OCI-LY7 (cell line): Measurements from ENCODE around the gene EXOC6B. TPM values are rescaled to one million over a fixed set of nuclear protein-coding genes. Genes with fewer than 3 reads are reported as not detected.

ENCODE experiments used
- BruUV-seq: library from RNA; stranded (reverse); fragments of 400-500 nt; replicated peaks from 2 replicates; lab custom pipeline; 2021; lab: Mats Ljungman, UMichigan
- CTCF ChIA-PET: fragments of 300-600 bp; sonication (Branson Sonifier 250); formaldehyde crosslinking; loops from one replicate; lab custom pipeline; 2022; ENCODE audit warnings: antibody characterized with exemption; ENCODE audit not compliant: unreplicated experiment; lab: Charles Lee
- POLR2A ChIA-PET: fragments of 300-600 bp; sonication (Branson Sonifier 250); formaldehyde crosslinking; loops from one replicate; lab custom pipeline; 2022; ENCODE audit warnings: antibody characterized with exemption; lab: Charles Lee
- DNase-seq: peaks from one replicate; pipeline ENCODE4 v3.0.0-alpha.2; 2015; ENCODE audit warnings: low spot score
- H2AFZ ChIP-seq: fragments of 200-600 bp; sonication (generic), shearing (Covaris generic); 2 replicates; pipeline ENCODE4 v1.6.1; 2014; ENCODE audit warnings: mild to moderate bottlenecking, antibody characterized with exemption, low read length, moderate library complexity
- H3K27ac ChIP-seq: fragments of 200-600 bp; sonication (generic); 2 replicates; pipeline ENCODE4 v1.5.1; 2014; ENCODE audit warnings: mixed run types, low read depth, mild to moderate bottlenecking, moderate library complexity, low read length, inconsistent platforms; ENCODE audit not compliant: poor library complexity, severe bottlenecking
- H3K36me3 ChIP-seq: fragments of 200-600 bp; sonication (generic); 2 replicates; pipeline ENCODE4 v1.6.1; 2014; ENCODE audit warnings: mild to moderate bottlenecking, antibody characterized with exemption, low read length, moderate library complexity, mixed read lengths; ENCODE audit not compliant: insufficient read depth
- H3K4me1 ChIP-seq: fragments of 200-600 bp; sonication (generic); 2 replicates; pipeline ENCODE4 v1.5.1; 2014; ENCODE audit warnings: mild to moderate bottlenecking, low read length; ENCODE audit not compliant: insufficient read depth, poor library complexity, severe bottlenecking
- H3K4me2 ChIP-seq: fragments of 200-600 bp; sonication (generic); 2 replicates; pipeline ENCODE4 v1.6.1; 2014; ENCODE audit warnings: mild to moderate bottlenecking, low read length
- H3K4me3 ChIP-seq: fragments of 200-600 bp; sonication (generic); 2 replicates; pipeline ENCODE4 v1.5.1; 2014; ENCODE audit warnings: mild to moderate bottlenecking, low read depth, low read length; ENCODE audit not compliant: poor library complexity, severe bottlenecking
- H3K79me2 ChIP-seq: fragments of 200-600 bp; sonication (generic); 2 replicates; pipeline ENCODE4 v1.6.1; 2016; ENCODE audit warnings: low read depth, mild to moderate bottlenecking, low read length, moderate library complexity, mixed read lengths; ENCODE audit not compliant: insufficient read depth
- H3K9me2 ChIP-seq: fragments of 200-600 bp; sonication (generic); 2 replicates; pipeline ENCODE4 v1.6.1; 2016; ENCODE audit warnings: mild to moderate bottlenecking, low read length, mixed read lengths; ENCODE audit not compliant: insufficient read depth
- H3K9me3 ChIP-seq: fragments of 200-600 bp; sonication (generic); 2 replicates; pipeline ENCODE4 v1.6.1; 2014; ENCODE audit warnings: mild to moderate bottlenecking, mixed run types, low read length, mixed read lengths
- H4K20me1 ChIP-seq: fragments of 200-600 bp; sonication (generic); 2 replicates; pipeline ENCODE4 v1.6.1; 2014; ENCODE audit warnings: mild to moderate bottlenecking, antibody characterized with exemption, low read length, moderate library complexity, mixed read lengths; ENCODE audit not compliant: insufficient read depth
- EZH2phosphoT487 ChIP-seq: fragments of 200-600 bp; sonication (generic); IDR thresholded peaks from 2 replicates; pipeline ENCODE4 v1.6.1; 2018; ENCODE audit warnings: low read depth, borderline replicate concordance, mild to moderate bottlenecking, mixed run types, antibody characterized with exemption, low read length, moderate library complexity, mixed read lengths
- intact Hi-C: fragments of 100-400 bp; cut with micrococcal nuclease; formaldehyde crosslinking; loops from one replicate; pipeline ENCODE4 v1.10.0; 2022; ENCODE audit not compliant: unreplicated experiment
- total RNA-seq, 2 experiments: library from RNA; depleted of rRNA in 1 of 2; stranded (reverse); fragments of >200 nt in 1 of 2; shearing (Covaris generic) in 1 of 2; gene quantifications; 2 replicates each; pipeline ENCODE4 v1.2.3, GENCODE V29; 2014 to 2022
- TF ChIP-seq, protein P1 (sequence below): fragments of 200-600 bp; sonication (generic); conservative IDR thresholded peaks from 2 replicates; pipeline ENCODE4 v1.5.1; 2014; ENCODE audit warnings: mild to moderate bottlenecking, antibody characterized with exemption, low read length, moderate library complexity, mixed read lengths

Gene EXOC6B
- total RNA-seq, 2 experiments from 2014 or later: 5.1 TPM; not detected in 1

- intact Hi-C loops: no loop called here
- BruUV-seq: no TSS peak
- Histone ChIP-seq H3K4me3 (no peak overlapping the region), H3K4me1 (no peaks in the 10 kb centered on the region), H3K9me2 (no peaks in the 10 kb centered on the region), H3K36me3 (no peaks in the 10 kb centered on the region), H3K9me3 (no peaks in the 10 kb centered on the region), H3K4me2 (no peak overlapping the region), H3K27ac (no peak overlapping the region), H3K79me2 (no peaks in the 10 kb centered on the region), H2AFZ (no peak overlapping the region), H4K20me1 (no peaks in the 10 kb centered on the region)
- ChIA-PET POLR2A (no interaction called here), CTCF (no interaction called here)
- TF ChIP-seq EZH2phosphoT487: no peak
- TF ChIP-seq, protein P1, sequence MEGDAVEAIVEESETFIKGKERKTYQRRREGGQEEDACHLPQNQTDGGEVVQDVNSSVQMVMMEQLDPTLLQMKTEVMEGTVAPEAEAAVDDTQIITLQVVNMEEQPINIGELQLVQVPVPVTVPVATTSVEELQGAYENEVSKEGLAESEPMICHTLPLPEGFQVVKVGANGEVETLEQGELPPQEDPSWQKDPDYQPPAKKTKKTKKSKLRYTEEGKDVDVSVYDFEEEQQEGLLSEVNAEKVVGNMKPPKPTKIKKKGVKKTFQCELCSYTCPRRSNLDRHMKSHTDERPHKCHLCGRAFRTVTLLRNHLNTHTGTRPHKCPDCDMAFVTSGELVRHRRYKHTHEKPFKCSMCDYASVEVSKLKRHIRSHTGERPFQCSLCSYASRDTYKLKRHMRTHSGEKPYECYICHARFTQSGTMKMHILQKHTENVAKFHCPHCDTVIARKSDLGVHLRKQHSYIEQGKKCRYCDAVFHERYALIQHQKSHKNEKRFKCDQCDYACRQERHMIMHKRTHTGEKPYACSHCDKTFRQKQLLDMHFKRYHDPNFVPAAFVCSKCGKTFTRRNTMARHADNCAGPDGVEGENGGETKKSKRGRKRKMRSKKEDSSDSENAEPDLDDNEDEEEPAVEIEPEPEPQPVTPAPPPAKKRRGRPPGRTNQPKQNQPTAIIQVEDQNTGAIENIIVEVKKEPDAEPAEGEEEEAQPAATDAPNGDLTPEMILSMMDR: no peak
- DNase-seq: no peak
Measured at GRCh38 chr2:72276356-72276755, 549.5 kb downstream of the EXOC6B start.

DNA sequence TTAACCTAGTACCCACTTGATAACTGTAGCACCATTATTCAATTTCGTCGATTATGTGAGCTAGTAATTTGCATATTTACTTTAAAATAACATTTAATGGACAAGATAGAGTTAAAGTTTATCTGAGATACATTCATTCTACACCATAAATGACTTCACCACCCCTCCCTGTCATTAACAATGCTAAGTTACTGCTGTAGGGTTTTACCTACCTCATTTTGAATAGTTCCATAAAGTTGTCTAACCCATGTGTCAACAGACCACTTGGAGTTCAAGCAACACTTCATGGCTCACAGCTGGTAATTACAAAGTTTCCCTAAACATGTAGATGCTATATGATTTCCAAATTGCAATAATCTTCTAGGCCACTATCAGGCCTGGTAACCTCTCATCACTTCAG, 550.7 kb downstream of the EXOC6B start:
- H3K36me3 ChIP-seq: no peaks in the 10 kb centered on the region
- intact Hi-C loops: no loop called here
- no peak overlapping the region for H2AFZ ChIP-seq
- BruUV-seq: no TSS peak
- no peak overlapping the region for H3K27ac ChIP-seq
- DNase-seq: no peak
- no peaks in the 10 kb centered on the region for H3K79me2 ChIP-seq
- no peak overlapping the region for H3K4me3 ChIP-seq
- no peaks in the 10 kb centered on the region for H3K9me2 ChIP-seq
- H3K4me2 ChIP-seq: no peak overlapping the region
- ChIA-PET CTCF (no interaction called here), POLR2A (interaction anchor here (0.5 kb wide), 1 partner anchor 305 kb away, joined by 6 read pairs; no protein-coding TSS in a partner anchor)
- H3K9me3 ChIP-seq: no peaks in the 10 kb centered on the region
- TF ChIP-seq, protein P1: no peak
- no peak for TF ChIP-seq EZH2phosphoT487
- H3K4me1 ChIP-seq: no peaks in the 10 kb centered on the region
- no peaks in the 10 kb centered on the region for H4K20me1 ChIP-seq

- intact Hi-C loops: no loop called here
- Histone ChIP-seq H3K4me3 (no peak overlapping the region), H4K20me1 (no peaks in the 10 kb centered on the region), H3K9me2 (no peaks in the 10 kb centered on the region), H3K27ac (no peak overlapping the region), H3K36me3 (no peaks in the 10 kb centered on the region), H3K4me1 (no peaks in the 10 kb centered on the region), H2AFZ (no peak overlapping the region), H3K9me3 (no peaks in the 10 kb centered on the region), H3K79me2 (no peaks in the 10 kb centered on the region), H3K4me2 (no peak overlapping the region)
- ChIA-PET POLR2A (interaction anchor here (0.5 kb wide), 1 partner anchor 305 kb away, joined by 6 read pairs; no protein-coding TSS in a partner anchor), CTCF (no interaction called here)
- no peak for DNase-seq
- TF ChIP-seq EZH2phosphoT487: no peak
- TF ChIP-seq, protein P1: no peak
- no TSS peak for BruUV-seq
Measured at GRCh38 chr2:72274380-72274797, 551.4 kb downstream of the EXOC6B start.
